Neural cell (in vitro differentiated cells): ENCODE data around the gene INTU. TPM values are rescaled to one million over a fixed set of nuclear protein-coding genes. Genes with fewer than 3 reads are reported as not detected.

Experiments
- H2AFZ ChIP-seq: fragments of 200-600, 300-800 bp; sonication (generic), shearing (Covaris generic); 2 replicates; pipeline ENCODE4 v1.6.0; 2014; ENCODE audit warnings: low read depth, mild to moderate bottlenecking, antibody characterized with exemption, low read length, moderate library complexity
- H3F3A ChIP-seq: fragments of 200-600 bp; shearing (Covaris generic); 2 replicates; pipeline ENCODE4 v1.6.1; 2016; ENCODE audit warnings: mild to moderate bottlenecking, moderate library complexity, mixed read lengths, antibody characterized with exemption, low read length; ENCODE audit not compliant: insufficient read depth, poor library complexity, severe bottlenecking
- H3K27ac ChIP-seq: fragments of 200-600, 300-800 bp; sonication (generic), shearing (Covaris generic); 2 replicates; pipeline ENCODE4 v1.5.1; 2014; ENCODE audit warnings: mild to moderate bottlenecking, low read length, moderate library complexity
- H3K27me3 ChIP-seq: fragments of 300-800, 200-600 bp; sonication (generic), shearing (Covaris generic); 2 replicates; pipeline ENCODE4 v1.6.0; 2014; ENCODE audit warnings: mild to moderate bottlenecking, low read depth, low read length, moderate library complexity; ENCODE audit not compliant: insufficient read depth
- H3K36me3 ChIP-seq: fragments of 300-800, 200-600 bp; sonication (generic), shearing (Covaris generic); 2 replicates; pipeline ENCODE4 v1.5.1; 2014; ENCODE audit warnings: mild to moderate bottlenecking, antibody characterized with exemption, low read length, moderate library complexity; ENCODE audit not compliant: insufficient read depth
- H3K4me2 ChIP-seq: fragments of 300-800, 200-600 bp; sonication (generic), shearing (Covaris generic); 2 replicates; pipeline ENCODE4 v1.6.0; 2014; ENCODE audit warnings: mild to moderate bottlenecking, low read length
- H3K4me3 ChIP-seq: fragments of 300-800, 200-600 bp; sonication (generic), shearing (Covaris generic); 2 replicates; pipeline ENCODE4 v1.5.1; 2014; ENCODE audit warnings: mild to moderate bottlenecking, low read length, moderate library complexity
- H3K79me2 ChIP-seq: fragments of 200-600 bp; shearing (Covaris generic); replicated peaks from 2 replicates; pipeline ENCODE4 v1.6.0; 2014; ENCODE audit warnings: mild to moderate bottlenecking, low read length, moderate library complexity; ENCODE audit not compliant: insufficient read depth
- H3K9ac ChIP-seq: fragments of 300-800, 200-600 bp; sonication (generic), shearing (Covaris generic); 2 replicates; pipeline ENCODE4 v1.6.1; 2016; ENCODE audit warnings: mild to moderate bottlenecking, low read length, mixed read lengths
- H3K9me2 ChIP-seq: fragments of 200-600 bp; shearing (Covaris generic); 2 replicates; pipeline ENCODE4 v1.6.1; 2016; ENCODE audit warnings: mild to moderate bottlenecking, low read length, mixed read lengths; ENCODE audit not compliant: insufficient read depth
- H3K9me3 ChIP-seq: fragments of 200-600, 300-800 bp; sonication (generic), shearing (Covaris generic); 2 replicates; pipeline ENCODE4 v1.6.1; 2016; ENCODE audit warnings: mild to moderate bottlenecking, mixed run types, low read length, moderate library complexity, mixed read lengths
- H4K20me1 ChIP-seq: fragments of 200-600 bp; shearing (Covaris generic); 2 replicates; pipeline ENCODE4 v1.6.1; 2016; ENCODE audit warnings: mild to moderate bottlenecking, mixed run types; ENCODE audit not compliant: insufficient read depth
- EP300 ChIP-seq: fragments of 450-650 bp; conservative IDR thresholded peaks from 2 replicates; pipeline ENCODE4 v1.6.1; 2014; ENCODE audit warnings: antibody characterized with exemption, mild to moderate bottlenecking, moderate library complexity; ENCODE audit not compliant: poor library complexity, severe bottlenecking
- EZH2 ChIP-seq: fragments of 200-600, 300-800 bp; shearing (Covaris generic), sonication (generic); IDR thresholded peaks from 2 replicates; pipeline ENCODE4 v1.6.1; 2014; ENCODE audit warnings: antibody characterized with exemption, low read length, borderline replicate concordance, mild to moderate bottlenecking; ENCODE audit not compliant: insufficient read depth, poor library complexity, severe bottlenecking
- MXI1 ChIP-seq: fragments of 450-650 bp; conservative IDR thresholded peaks from 2 replicates; pipeline ENCODE4 v1.6.1; 2014; ENCODE audit warnings: antibody characterized with exemption, mild to moderate bottlenecking; ENCODE audit not compliant: poor library complexity, severe bottlenecking
- POLR2AphosphoS5 ChIP-seq: IDR thresholded peaks from 2 replicates; pipeline ENCODE4 v1.6.1; 2012
- RAD21 ChIP-seq: fragments of 450-650 bp; conservative IDR thresholded peaks from 2 replicates; pipeline ENCODE4 v1.6.1; 2014; ENCODE audit warnings: antibody characterized with exemption, mild to moderate bottlenecking, moderate library complexity
- REST ChIP-seq: IDR thresholded peaks from 2 replicates; pipeline ENCODE4 v1.6.1; 2012; ENCODE audit warnings: borderline replicate concordance
- SMC3 ChIP-seq: fragments of 450-650 bp; conservative IDR thresholded peaks from 2 replicates; pipeline ENCODE4 v1.6.1; 2014; ENCODE audit warnings: antibody characterized with exemption, mild to moderate bottlenecking, moderate library complexity; ENCODE audit not compliant: poor library complexity
- TAF1 ChIP-seq: IDR thresholded peaks from 2 replicates; pipeline ENCODE4 v1.6.1; 2012; ENCODE audit warnings: low read depth
- polyA plus RNA-seq: library from polyadenylated mRNA; depleted of rRNA; stranded (reverse); fragments of >200 nt; gene quantifications from 2 replicates; pipeline ENCODE4 v1.2.3, GENCODE V29; 2014
- TF ChIP-seq, protein P1 (sequence below): fragments of 450-650 bp; IDR thresholded peaks from 2 replicates; pipeline ENCODE4 v1.5.1; 2014; ENCODE audit warnings: antibody characterized with exemption, mild to moderate bottlenecking, moderate library complexity; ENCODE audit not compliant: poor library complexity, severe bottlenecking

The INTU gene
- polyA plus RNA-seq, 1 donor from 2014 or later = 15.7 TPM

DNA sequence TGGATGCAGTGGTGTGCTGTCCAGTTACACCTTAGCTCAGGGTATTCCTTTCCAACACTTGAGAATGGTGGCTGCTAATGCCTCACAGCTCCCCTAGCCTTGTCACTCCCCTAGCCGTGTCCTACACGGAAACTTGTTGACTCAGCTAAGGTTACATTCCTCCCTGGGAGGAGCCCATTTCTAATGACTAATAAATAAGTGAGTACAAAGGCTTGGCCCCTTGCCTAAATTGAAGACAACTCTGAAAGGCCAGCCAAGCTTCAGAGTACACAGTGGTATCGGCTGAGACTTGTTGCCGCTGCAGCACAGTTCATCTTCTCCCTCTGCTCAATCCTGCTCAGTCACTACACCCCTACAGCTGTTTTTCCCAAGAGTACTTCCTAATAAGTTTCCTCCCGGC, 76.2 kb downstream of the INTU start:
- H3K27me3 ChIP-seq = no peaks in the 10 kb centered on the region
- no peak for TF ChIP-seq EP300
- TF ChIP-seq POLR2AphosphoS5 = no peak
- TF ChIP-seq SMC3 = no peak
- no peak for TF ChIP-seq RAD21
- TF ChIP-seq TAF1 = no peak
- TF ChIP-seq MXI1 = no peak
- TF ChIP-seq, protein P1, sequence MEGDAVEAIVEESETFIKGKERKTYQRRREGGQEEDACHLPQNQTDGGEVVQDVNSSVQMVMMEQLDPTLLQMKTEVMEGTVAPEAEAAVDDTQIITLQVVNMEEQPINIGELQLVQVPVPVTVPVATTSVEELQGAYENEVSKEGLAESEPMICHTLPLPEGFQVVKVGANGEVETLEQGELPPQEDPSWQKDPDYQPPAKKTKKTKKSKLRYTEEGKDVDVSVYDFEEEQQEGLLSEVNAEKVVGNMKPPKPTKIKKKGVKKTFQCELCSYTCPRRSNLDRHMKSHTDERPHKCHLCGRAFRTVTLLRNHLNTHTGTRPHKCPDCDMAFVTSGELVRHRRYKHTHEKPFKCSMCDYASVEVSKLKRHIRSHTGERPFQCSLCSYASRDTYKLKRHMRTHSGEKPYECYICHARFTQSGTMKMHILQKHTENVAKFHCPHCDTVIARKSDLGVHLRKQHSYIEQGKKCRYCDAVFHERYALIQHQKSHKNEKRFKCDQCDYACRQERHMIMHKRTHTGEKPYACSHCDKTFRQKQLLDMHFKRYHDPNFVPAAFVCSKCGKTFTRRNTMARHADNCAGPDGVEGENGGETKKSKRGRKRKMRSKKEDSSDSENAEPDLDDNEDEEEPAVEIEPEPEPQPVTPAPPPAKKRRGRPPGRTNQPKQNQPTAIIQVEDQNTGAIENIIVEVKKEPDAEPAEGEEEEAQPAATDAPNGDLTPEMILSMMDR = no peak
- no peak for TF ChIP-seq REST
- no peak for TF ChIP-seq EZH2
- H3K9me2 ChIP-seq = no peaks in the 10 kb centered on the region
- no peak overlapping the region for H3K4me2 ChIP-seq
- H3F3A ChIP-seq = no peaks in the 10 kb centered on the region
- H3K27ac ChIP-seq = no peak overlapping the region
- H3K4me3 ChIP-seq = no peak overlapping the region
- H3K79me2 ChIP-seq = no peaks in the 10 kb centered on the region
- H3K36me3 ChIP-seq = peaks cover 8% of the 10 kb centered on the region
- no peaks in the 10 kb centered on the region for H4K20me1 ChIP-seq
- no peak overlapping the region for H2AFZ ChIP-seq
- no peaks in the 10 kb centered on the region for H3K9me3 ChIP-seq
- H3K9ac ChIP-seq = no peak overlapping the region

DNA sequence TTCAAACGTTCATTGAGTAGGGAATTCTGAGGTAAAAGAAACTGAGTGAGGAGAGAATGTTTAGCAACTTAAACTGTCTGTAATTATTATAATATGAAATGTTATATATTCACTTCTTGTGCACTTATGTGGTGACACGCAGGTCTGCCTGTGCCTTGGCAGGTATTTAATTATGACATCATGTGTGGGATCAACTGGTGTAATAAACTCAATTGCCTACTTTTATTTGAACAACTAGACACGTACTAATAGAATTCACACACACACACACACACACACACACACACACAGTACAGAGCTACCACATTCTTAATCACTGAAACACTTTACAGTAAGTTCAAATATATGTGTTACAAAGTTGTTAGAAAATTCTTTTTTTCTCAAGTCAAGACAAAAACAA, 76.7 kb downstream of the INTU start:
- H2AFZ ChIP-seq = no peak overlapping the region

More for the DNA sequence above, 76.7 kb downstream of the INTU start:
- Histone ChIP-seq H3K9me2 (no peaks in the 10 kb centered on the region), H3K4me3 (no peak overlapping the region), H3K9me3 (no peaks in the 10 kb centered on the region), H3K36me3 (peaks cover 8% of the 10 kb centered on the region), H3K4me2 (no peak overlapping the region), H3K27me3 (no peaks in the 10 kb centered on the region), H3K27ac (no peak overlapping the region), H3F3A (no peaks in the 10 kb centered on the region), H3K9ac (no peak overlapping the region), H3K79me2 (no peaks in the 10 kb centered on the region), H4K20me1 (no peaks in the 10 kb centered on the region)
- TF ChIP-seq POLR2AphosphoS5 = no peak
